Kidney epithelial cell (primary cell): ENCODE results near the gene NLRP12. TPM values are rescaled to one million over a fixed set of nuclear protein-coding genes. Genes with fewer than 3 reads are reported as not detected.
"Not testable (repeated sequence)": the region's sequence is repeated elsewhere in the genome, so short reads cannot be mapped to it uniquely, and the experiment has no call there.

ENCODE experiments used
- DNase-seq: peaks from one replicate; pipeline ENCODE4 v3.0.0-alpha.2; 2010; ENCODE audit warnings: low read depth
- H3K27me3 ChIP-seq: 2 replicates; pipeline ENCODE4 v1.6.0; 2011; ENCODE audit warnings: low read length; ENCODE audit not compliant: control insufficient read depth, insufficient read depth
- H3K36me3 ChIP-seq: 2 replicates; pipeline ENCODE4 v1.5.1; 2011; ENCODE audit warnings: low read length; ENCODE audit not compliant: control insufficient read depth, insufficient read depth
- H3K4me3 ChIP-seq: 2 replicates; pipeline ENCODE4 v1.5.1; 2011; ENCODE audit warnings: low read depth, mild to moderate bottlenecking, control low read depth, low read length
- total RNA-seq: library from RNA; depleted of rRNA; stranded (reverse); fragments of >200 nt; gene quantifications from 2 replicates; pipeline ENCODE4 v1.2.3, GENCODE V29; 2015
- TF ChIP-seq, protein P1 (sequence below): IDR thresholded peaks from 2 replicates; pipeline ENCODE4 v1.5.1; 2011; ENCODE audit warnings: mild to moderate bottlenecking, moderate library complexity, low read length, control low read depth, inconsistent platforms; ENCODE audit not compliant: insufficient read depth, poor library complexity, severe bottlenecking

NLRP12 gene
- total RNA-seq, 1 donor from 2014 or later = not detected

GRCh38 chr19:53785196-53785889 lies 38.8 kb downstream of the NLRP12 start:
- no peaks in the 10 kb centered on the region for H3K27me3 ChIP-seq
- TF ChIP-seq, protein P1, sequence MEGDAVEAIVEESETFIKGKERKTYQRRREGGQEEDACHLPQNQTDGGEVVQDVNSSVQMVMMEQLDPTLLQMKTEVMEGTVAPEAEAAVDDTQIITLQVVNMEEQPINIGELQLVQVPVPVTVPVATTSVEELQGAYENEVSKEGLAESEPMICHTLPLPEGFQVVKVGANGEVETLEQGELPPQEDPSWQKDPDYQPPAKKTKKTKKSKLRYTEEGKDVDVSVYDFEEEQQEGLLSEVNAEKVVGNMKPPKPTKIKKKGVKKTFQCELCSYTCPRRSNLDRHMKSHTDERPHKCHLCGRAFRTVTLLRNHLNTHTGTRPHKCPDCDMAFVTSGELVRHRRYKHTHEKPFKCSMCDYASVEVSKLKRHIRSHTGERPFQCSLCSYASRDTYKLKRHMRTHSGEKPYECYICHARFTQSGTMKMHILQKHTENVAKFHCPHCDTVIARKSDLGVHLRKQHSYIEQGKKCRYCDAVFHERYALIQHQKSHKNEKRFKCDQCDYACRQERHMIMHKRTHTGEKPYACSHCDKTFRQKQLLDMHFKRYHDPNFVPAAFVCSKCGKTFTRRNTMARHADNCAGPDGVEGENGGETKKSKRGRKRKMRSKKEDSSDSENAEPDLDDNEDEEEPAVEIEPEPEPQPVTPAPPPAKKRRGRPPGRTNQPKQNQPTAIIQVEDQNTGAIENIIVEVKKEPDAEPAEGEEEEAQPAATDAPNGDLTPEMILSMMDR = no peak
- H3K36me3 ChIP-seq = no peaks in the 10 kb centered on the region
- DNase-seq = no peak
- no peak overlapping the region for H3K4me3 ChIP-seq

GRCh38 chr19:53782698-53783097 lies 41.4 kb downstream of the NLRP12 start:
- TF ChIP-seq, protein P1 = no peak
- DNase-seq = no peak
- no peaks in the 10 kb centered on the region for H3K36me3 ChIP-seq
- no peaks in the 10 kb centered on the region for H3K27me3 ChIP-seq
- no peak overlapping the region for H3K4me3 ChIP-seq

GRCh38 chr19:53781332-53781731 lies 42.8 kb downstream of the NLRP12 start:
- not testable (repeated sequence) for H3K4me3 ChIP-seq, DNase-seq, H3K27me3 ChIP-seq, H3K36me3 ChIP-seq

- TF ChIP-seq, protein P1 = no peak
- Histone ChIP-seq H3K36me3 (no peaks in the 10 kb centered on the region), H3K27me3 (no peaks in the 10 kb centered on the region), H3K4me3 (no peak overlapping the region)
- DNase-seq = no peak
Observed at GRCh38 chr19:53780506-53780905, 43.6 kb downstream of the NLRP12 start.

DNA sequence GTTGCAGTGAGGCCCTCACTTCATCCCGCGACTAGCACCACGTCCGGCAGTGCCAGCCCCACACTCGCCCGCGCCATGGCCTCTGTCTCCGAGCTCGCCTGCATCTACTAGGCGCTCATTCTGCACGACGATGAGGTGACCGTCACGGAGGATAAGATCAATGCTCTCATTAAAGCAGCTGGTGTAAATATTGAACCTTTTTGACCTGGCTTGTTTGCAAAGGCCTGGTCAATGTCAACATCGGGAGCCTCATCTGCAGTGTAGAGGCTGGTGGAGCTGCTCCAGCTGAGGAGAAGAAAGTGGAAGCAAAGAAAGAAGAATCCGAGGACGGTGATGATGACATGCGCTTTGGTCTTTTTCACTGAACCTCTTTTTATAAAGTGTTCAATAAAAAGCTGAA lies 48.6 kb downstream of the NLRP12 start:
- H3K27me3 ChIP-seq = no peaks in the 10 kb centered on the region
- TF ChIP-seq, protein P1 = no peak
- no peak overlapping the region for H3K4me3 ChIP-seq
- no peaks in the 10 kb centered on the region for H3K36me3 ChIP-seq
- no peak for DNase-seq

GRCh38 chr19:53774491-53774890 lies 49.6 kb downstream of the NLRP12 start:
- H3K36me3 ChIP-seq, DNase-seq, H3K27me3 ChIP-seq, H3K4me3 ChIP-seq: not testable (repeated sequence)

- Histone ChIP-seq H3K27me3 (no peaks in the 10 kb centered on the region), H3K4me3 (no peak overlapping the region), H3K36me3 (no peaks in the 10 kb centered on the region)
- DNase-seq = no peak
- TF ChIP-seq, protein P1 = no peak
Observed at GRCh38 chr19:53773999-53774398, 50.1 kb downstream of the NLRP12 start.
